Right lobe of liver (tissue), 4 donors: ENCODE data around the gene ALLC.

Source experiments
- CTCF ChIP-seq, 4 donors: fragments of 200-600 bp in 3 of 4; fragments of 450-650 bp in 1 of 4; IDR thresholded peaks; one replicate each; pipeline versions ENCODE4 v1.5.1 to v1.8.0; 2016 to 2022; ENCODE audit warnings: antibody characterized with exemption in 4 of 4, mild to moderate bottlenecking in 2 of 4
- POLR2A ChIP-seq: fragments of 450-650 bp; IDR thresholded peaks from one replicate; pipeline ENCODE4 v1.6.1; 2017; ENCODE audit warnings: antibody characterized with exemption, mild to moderate bottlenecking
- donor health status: DM: no; HTN: no; CAD: no.
- donor health status: DM: no; HTN: no; CAD: no.
- donor health status: DM: no; HTN: yes; CAD: no.

GRCh38 chr2:3636586-3637310 lies 21.3 kb upstream of the ALLC start:
- TF ChIP-seq CTCF (IDR thresholded peaks at IDR 0.05), result no peak
- no peak for TF ChIP-seq POLR2A
